ENCODE data around the gene LHFPL6.

- TF ChIP-seq CTCF (IDR thresholded peaks at IDR 0.05) = no peak
- TF ChIP-seq POLR2A (IDR thresholded peaks at IDR 0.05) = no peak
- no peak for TF ChIP-seq EP300 (IDR thresholded peaks at IDR 0.05)
Measured at GRCh38 chr13:39575641-39576238, 27.3 kb downstream of the LHFPL6 start.
